Measurements from ENCODE around the gene F12. TPM values are rescaled to one million over a fixed set of nuclear protein-coding genes. Genes with fewer than 3 reads are reported as not detected.

Gene F12
- total RNA-seq, 1 donor from 2014 or later, result not detected

GRCh38 chr5:177356746-177357145 is 52.6 kb downstream of the F12 start:
- H3K4me3 Mint-ChIP-seq, result peak overlapping the region; percentile 51
- H3K27ac ChIP-seq, result no peak overlapping the region
- peaks cover 20% of the 10 kb centered on the region for H3K27me3 Mint-ChIP-seq (ENCODE audit: insufficient read depth, low read depth)
- DNase-seq (ENCODE audit: low spot score), result no peak
- no peak overlapping the region for H3K4me3 ChIP-seq
- no peak overlapping the region for H3K4me2 ChIP-seq
- no peak overlapping the region for H2AFZ ChIP-seq (replicated peaks)
- H3F3A ChIP-seq (ENCODE audit: low read depth), result peaks cover 4% of the 10 kb centered on the region
- peaks cover 9% of the 10 kb centered on the region for H3K27me3 ChIP-seq
- peaks cover 4% of the 10 kb centered on the region for H3K4me1 ChIP-seq
- peaks cover 30% of the 10 kb centered on the region for H3K4me1 Mint-ChIP-seq
- H4K20me1 ChIP-seq (ENCODE audit: low read depth), result no peaks in the 10 kb centered on the region
- TF ChIP-seq CTCF (IDR thresholded peaks at IDR 0.05), result no peak
- TF ChIP-seq EZH2 (IDR thresholded peaks at IDR 0.05), result no peak
- no peak for TF ChIP-seq EZH2phosphoT487 (IDR thresholded peaks at IDR 0.05)
- H3K79me2 ChIP-seq (ENCODE audit: low read depth), result no peaks in the 10 kb centered on the region
- H3K36me3 ChIP-seq, result no peaks in the 10 kb centered on the region
- H3K9me3 Mint-ChIP-seq, result peaks cover 2% of the 10 kb centered on the region
- no peaks in the 10 kb centered on the region for H3K9me3 ChIP-seq (ENCODE audit: low read depth)
- no peak overlapping the region for H3K27ac Mint-ChIP-seq
- H3K9ac ChIP-seq, result no peak overlapping the region
- no peaks in the 10 kb centered on the region for H3K36me3 Mint-ChIP-seq

- H4K20me1 ChIP-seq (ENCODE audit: low read depth), result peaks cover under 1% of the 10 kb centered on the region
- H3K27ac ChIP-seq, result no peak overlapping the region
- H3K27ac Mint-ChIP-seq, result no peak overlapping the region
- no peak overlapping the region for H3K9ac ChIP-seq
- no peak for TF ChIP-seq CTCF (IDR thresholded peaks at IDR 0.05)
- no peak for TF ChIP-seq EZH2 (IDR thresholded peaks at IDR 0.05)
- TF ChIP-seq EZH2phosphoT487 (IDR thresholded peaks at IDR 0.05), result no peak
- no peaks in the 10 kb centered on the region for H3K9me3 ChIP-seq (ENCODE audit: low read depth)
- no peaks in the 10 kb centered on the region for H3K36me3 ChIP-seq
- no peak overlapping the region for H2AFZ ChIP-seq (replicated peaks)
- no peak overlapping the region for H3K4me3 Mint-ChIP-seq
- peaks cover 36% of the 10 kb centered on the region for H3K4me1 Mint-ChIP-seq
- no peak for DNase-seq (ENCODE audit: low spot score)
- H3K27me3 ChIP-seq, result peaks cover 9% of the 10 kb centered on the region
- peaks cover 6% of the 10 kb centered on the region for H3F3A ChIP-seq (ENCODE audit: low read depth)
- H3K4me3 ChIP-seq, result no peak overlapping the region
- H3K4me1 ChIP-seq, result peaks cover 4% of the 10 kb centered on the region
- H3K79me2 ChIP-seq (ENCODE audit: low read depth), result peaks cover 5% of the 10 kb centered on the region
- no peak overlapping the region for H3K4me2 ChIP-seq
- peaks cover 2% of the 10 kb centered on the region for H3K9me3 Mint-ChIP-seq
- H3K27me3 Mint-ChIP-seq (ENCODE audit: insufficient read depth, low read depth), result peaks cover 17% of the 10 kb centered on the region
- no peaks in the 10 kb centered on the region for H3K36me3 Mint-ChIP-seq
Observed at GRCh38 chr5:177355868-177356168, 53.5 kb downstream of the F12 start.

- H2AFZ ChIP-seq (replicated peaks), result no peak overlapping the region
- peaks cover 9% of the 10 kb centered on the region for H3K27me3 ChIP-seq
- H3K27me3 Mint-ChIP-seq (ENCODE audit: insufficient read depth, low read depth), result peaks cover 17% of the 10 kb centered on the region
- H3K36me3 Mint-ChIP-seq, result no peaks in the 10 kb centered on the region
- no peak overlapping the region for H3K27ac Mint-ChIP-seq
- DNase-seq (ENCODE audit: low spot score), result no peak
- peaks cover 5% of the 10 kb centered on the region for H4K20me1 ChIP-seq (ENCODE audit: low read depth)
- H3K4me1 Mint-ChIP-seq, result peaks cover 41% of the 10 kb centered on the region
- H3K27ac ChIP-seq, result no peak overlapping the region
- H3K9me3 Mint-ChIP-seq, result peaks cover 2% of the 10 kb centered on the region
- H3K4me2 ChIP-seq, result no peak overlapping the region
- peaks cover 9% of the 10 kb centered on the region for H3K4me1 ChIP-seq
- peaks cover 6% of the 10 kb centered on the region for H3F3A ChIP-seq (ENCODE audit: low read depth)
- no peaks in the 10 kb centered on the region for H3K36me3 ChIP-seq
- no peak overlapping the region for H3K9ac ChIP-seq
- H3K4me3 ChIP-seq, result no peak overlapping the region
- TF ChIP-seq EZH2 (IDR thresholded peaks at IDR 0.05) (no peak), EZH2phosphoT487 (IDR thresholded peaks at IDR 0.05) (no peak), CTCF (IDR thresholded peaks at IDR 0.05) (no peak)
- no peak overlapping the region for H3K4me3 Mint-ChIP-seq
- H3K9me3 ChIP-seq (ENCODE audit: low read depth), result no peaks in the 10 kb centered on the region
- H3K79me2 ChIP-seq (ENCODE audit: low read depth), result peaks cover 10% of the 10 kb centered on the region
Observed at GRCh38 chr5:177355162-177355867, 54.0 kb downstream of the F12 start.

Measured in neural progenitor cell (in vitro differentiated cells).